Uterus (tissue), 2 donors: ENCODE results near the gene PRDM15.

Experiments
- CTCF ChIP-seq, 4 experiments: fragments of 200-600 bp in 2 of 4; fragments of 450-650 bp in 2 of 4; sonication (generic) in 2 of 4; IDR thresholded peaks; one replicate each; pipeline ENCODE4 v1.5.1; 2016 to 2019; ENCODE audit warnings: antibody characterized with exemption in 4 of 4, mild to moderate bottlenecking in 2 of 4, moderate library complexity in 1 of 4
- POLR2A ChIP-seq, 2 donors: fragments of 450-650 bp; IDR thresholded peaks; one replicate each; pipeline ENCODE4 v1.6.1; 2016; ENCODE audit warnings: antibody characterized with exemption in 2 of 2, mild to moderate bottlenecking in 1 of 2, moderate library complexity in 1 of 2

- TF ChIP-seq CTCF (IDR thresholded peaks at IDR 0.05) = no peak
- TF ChIP-seq POLR2A (IDR thresholded peaks at IDR 0.05) = no peak
These were observed 22.6 kb upstream of the PRDM15 start for GRCh38 chr21:41901782-41902181.
